Fibroblast of skin of left biceps (primary cell): ENCODE measurements around the gene ZNF90.
"Not testable (repeated sequence)": the region's sequence is repeated elsewhere in the genome, so short reads cannot be mapped to it uniquely, and the experiment has no call there.

ENCODE experiments used
- DNase-seq, 2 experiments: peaks; one replicate each; pipeline ENCODE4 v3.0.0-alpha.2; 2013; ENCODE audit warnings: low read depth in 2 of 2

ZNF90 gene

GRCh38 chr19:20077791-20078463 lies at the start of gene ZNF90:
TSS of gene ZNF90 (plus strand) at chr19:20078000. CDS start at chr19:20078133, 133 bp downstream.
- peak; percentile 87 to 89 for DNase-seq

- DNase-seq: no peak
These were observed 49.2 kb upstream of the ZNF90 start for GRCh38 chr19:20028611-20029010.

DNA sequence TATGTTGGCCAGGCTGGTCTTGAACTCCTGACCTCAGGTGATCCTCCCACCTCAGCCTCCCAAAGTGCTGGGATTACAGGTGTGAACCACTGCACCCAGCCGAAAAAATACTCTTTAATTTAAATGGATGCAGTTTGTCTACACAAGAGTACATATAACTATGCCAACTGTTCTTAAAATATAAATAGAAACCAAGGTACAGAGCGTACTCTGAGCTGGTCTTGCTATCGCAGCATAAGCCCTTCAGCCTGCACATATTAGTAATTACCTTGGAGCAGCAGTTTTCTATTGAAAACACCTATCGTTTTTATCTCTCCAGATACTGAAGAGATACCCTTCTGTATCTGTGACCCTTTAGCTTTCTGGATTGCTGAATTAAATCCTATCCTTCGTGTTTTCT lies 41.9 kb upstream of the ZNF90 start:
- DNase-seq: no peak

GRCh38 chr19:20038358-20039202 lies 39.2 kb upstream of the ZNF90 start:
- DNase-seq: no peak

- DNase-seq: peak; percentile 81 to 82
These were observed 38.5 kb upstream of the ZNF90 start, which contains the start of gene ZNF682 for GRCh38 chr19:20039203-20039723. TSS of gene ZNF682 (minus strand) at chr19:20039505. CDS start at chr19:20039345, 160 bp downstream.

DNA sequence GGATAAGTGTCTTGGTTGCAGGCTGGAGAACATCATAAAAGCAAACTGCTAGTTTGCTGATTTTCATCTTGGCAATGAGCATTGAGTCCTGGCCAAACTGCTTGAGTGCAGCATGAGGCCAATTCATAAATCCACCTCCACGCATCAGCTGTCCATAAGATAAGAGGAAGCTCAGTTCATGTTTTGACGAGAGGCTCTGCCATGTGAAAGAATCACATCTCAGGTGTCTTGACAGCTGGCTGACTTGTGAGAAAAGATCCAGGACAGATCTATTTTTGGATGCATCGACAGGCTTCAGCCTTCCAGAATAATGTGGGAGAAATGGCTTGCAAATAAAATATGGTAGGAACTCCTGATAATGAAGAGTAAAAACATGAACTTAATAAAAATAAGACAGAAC lies 33.1 kb upstream of the ZNF90 start:
- DNase-seq: no peak

DNA sequence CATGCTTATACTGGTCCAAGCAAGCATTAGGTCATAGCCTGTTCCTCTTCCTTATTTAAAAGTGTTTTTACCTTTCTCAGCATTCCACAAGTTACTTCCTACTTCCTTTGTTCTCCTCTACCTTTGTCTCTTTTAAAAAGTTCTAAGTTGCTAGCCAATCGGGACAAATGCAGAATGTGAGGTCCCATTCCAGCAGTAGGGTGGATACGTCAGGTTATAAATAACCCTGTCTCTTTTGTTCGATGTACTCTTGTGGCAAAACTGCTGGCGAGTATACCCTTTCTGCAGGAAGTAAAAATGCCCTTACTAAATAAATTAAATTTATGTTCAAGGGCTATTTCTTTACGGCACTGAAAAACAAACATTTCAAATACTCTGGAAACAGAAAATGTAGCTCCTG lies 32.1 kb upstream of the ZNF90 start:
- DNase-seq: not testable (repeated sequence)

- DNase-seq: peak; percentile 94 to 95
These were observed 25.7 kb upstream of the ZNF90 start for GRCh38 chr19:20051841-20052768.

- DNase-seq: not testable (repeated sequence)
These were observed 19.1 kb upstream of the ZNF90 start for GRCh38 chr19:20058738-20059137.

- no peak for DNase-seq
These were observed 17.5 kb upstream of the ZNF90 start for GRCh38 chr19:20060282-20060681.

GRCh38 chr19:20066861-20067260 lies 10.9 kb upstream of the ZNF90 start:
- no peak for DNase-seq

GRCh38 chr19:20067943-20068342 lies 9.9 kb upstream of the ZNF90 start:
- no peak for DNase-seq

DNA sequence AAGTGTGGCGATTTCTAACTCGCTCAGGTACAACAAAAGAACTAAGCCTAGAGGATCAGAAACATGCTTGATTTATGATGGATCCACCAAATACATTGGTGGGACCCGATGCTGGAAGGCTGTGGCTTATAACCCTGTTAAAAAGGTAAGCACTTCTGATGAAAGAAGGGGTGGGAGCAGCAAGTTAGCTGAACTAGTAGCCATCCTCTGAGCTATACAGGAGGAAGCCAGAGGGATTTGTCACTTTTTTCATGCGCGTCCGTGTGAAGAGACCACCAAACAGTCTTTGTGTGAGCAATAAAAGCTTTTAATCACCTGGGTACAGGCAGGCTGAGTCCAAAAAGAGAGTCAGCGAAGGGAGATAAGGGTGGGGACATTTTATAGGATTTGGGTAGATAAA lies 9.2 kb upstream of the ZNF90 start:
- not testable (repeated sequence) for DNase-seq

- no peak for DNase-seq
These were observed 7.1 kb upstream of the ZNF90 start for GRCh38 chr19:20070691-20071090.

DNA sequence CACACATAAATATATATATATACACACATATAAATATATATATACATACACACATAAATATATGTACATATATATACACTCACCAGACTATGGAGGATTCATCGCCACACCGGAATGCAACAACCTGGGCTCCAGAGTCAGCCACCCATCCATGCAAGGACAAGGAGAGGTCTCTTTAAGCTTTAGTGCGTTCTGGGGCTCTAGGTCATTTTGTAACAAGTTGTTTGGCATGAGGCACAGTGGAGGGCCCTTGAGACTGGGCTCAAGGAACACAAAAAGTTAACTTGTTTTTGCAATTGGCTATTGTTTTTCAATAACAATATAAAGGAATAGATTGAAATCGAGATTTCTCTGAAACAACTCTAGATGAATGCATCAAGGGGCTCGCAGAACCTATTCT lies 4.9 kb upstream of the ZNF90 start:
- no peak for DNase-seq

DNA sequence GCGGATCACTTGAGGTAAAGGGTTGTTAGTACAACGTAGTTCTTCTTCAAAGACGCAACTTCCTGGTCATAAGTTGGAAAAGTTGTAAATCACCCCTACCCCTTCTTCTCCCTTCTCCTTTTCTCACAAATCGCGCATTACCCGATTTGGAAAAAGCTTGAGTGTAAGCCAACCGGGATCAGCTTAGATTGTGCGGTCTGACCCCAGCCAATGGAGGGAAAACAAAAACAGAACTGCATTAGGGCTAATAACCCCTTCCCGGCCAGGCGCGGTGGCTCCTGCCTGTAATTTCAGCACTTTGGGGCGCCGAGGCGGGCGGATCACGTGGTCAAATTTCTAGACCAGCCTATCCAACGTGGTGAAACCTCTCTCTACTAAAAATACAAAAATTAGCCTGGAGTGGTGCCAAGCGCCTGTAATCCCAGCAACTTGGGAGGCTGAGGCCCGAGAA lies 806 bp downstream of the ZNF90 start:
- DNase-seq: no peak

- DNase-seq: no peak
These were observed 1.7 kb downstream of the ZNF90 start for GRCh38 chr19:20079476-20079875.

GRCh38 chr19:20080656-20081055 lies 2.9 kb downstream of the ZNF90 start:
- no peak for DNase-seq

DNA sequence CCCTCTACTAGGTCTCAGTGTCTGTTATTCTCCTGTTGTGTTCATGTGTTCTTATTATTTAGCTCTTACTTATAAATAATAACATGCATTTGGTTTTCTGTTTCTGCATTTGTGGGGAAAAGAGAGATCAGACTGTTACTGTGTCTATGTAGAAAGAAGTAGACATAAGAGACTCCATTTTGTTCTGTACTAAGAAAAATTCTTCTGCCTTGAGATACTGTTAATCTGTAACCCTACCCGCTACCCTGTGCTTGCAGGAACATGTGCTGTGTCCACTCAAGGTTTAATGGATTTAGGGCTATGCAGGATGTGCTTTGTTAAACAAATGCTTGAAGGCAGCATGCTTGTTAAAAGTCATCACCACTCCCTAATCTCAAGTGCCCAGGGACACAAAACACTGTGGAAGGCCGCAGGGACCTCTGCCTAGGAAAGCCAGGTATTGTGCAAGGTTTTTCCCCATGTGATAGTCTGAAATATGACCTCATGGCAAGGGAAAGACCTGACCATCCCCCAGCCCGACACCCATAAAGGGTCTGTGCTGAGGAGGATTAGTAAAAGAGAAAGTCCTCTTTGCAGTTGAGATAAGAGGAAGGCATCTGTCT lies 4.5 kb downstream of the ZNF90 start:
- DNase-seq: not testable (repeated sequence)

GRCh38 chr19:20082876-20083275 lies 5.1 kb downstream of the ZNF90 start:
- DNase-seq: not testable (repeated sequence)

DNA sequence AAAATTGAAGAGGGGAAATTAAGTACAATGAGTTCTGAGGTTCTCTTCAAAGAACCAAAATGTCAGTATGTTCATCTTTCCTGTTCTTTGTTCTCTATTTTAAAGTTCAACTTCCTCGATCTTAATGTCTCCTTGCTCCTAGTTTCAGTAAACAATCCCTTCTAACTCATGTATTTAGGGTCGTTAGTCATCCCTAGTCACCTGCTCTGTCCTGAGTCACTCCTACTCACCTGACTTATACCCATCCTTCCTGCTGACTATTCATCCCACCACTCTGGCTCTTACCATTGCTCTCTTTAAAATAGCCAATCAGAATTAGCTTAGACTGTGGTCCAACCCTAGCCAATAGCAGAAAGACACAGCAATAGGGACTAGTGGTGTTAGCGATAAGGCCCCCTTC lies 24.3 kb downstream of the ZNF90 start:
- DNase-seq: no peak
